ENCODE results near the gene KANSL1L. TPM values are rescaled to one million over a fixed set of nuclear protein-coding genes. Genes with fewer than 3 reads are reported as not detected.

KANSL1L gene
- total RNA-seq, 1 donor from 2014 or later: 97.0 TPM

- DNase-seq: no peak
These were observed 98.2 kb downstream of the KANSL1L start for GRCh38 chr2:210072922-210073509.

- DNase-seq: no peak
These were observed 98.7 kb downstream of the KANSL1L start for GRCh38 chr2:210072493-210072892.

GRCh38 chr2:210063306-210063705, 107.9 kb downstream of the KANSL1L start:
- DNase-seq: no peak

- no peak for DNase-seq
These were observed 115.4 kb downstream of the KANSL1L start for GRCh38 chr2:210055825-210056224.

- no peak for DNase-seq
These were observed 116.5 kb downstream of the KANSL1L start for GRCh38 chr2:210054696-210055095.

- DNase-seq: no peak
These were observed 120.3 kb downstream of the KANSL1L start for GRCh38 chr2:210050885-210051284.

- DNase-seq: no peak
These were observed 121.4 kb downstream of the KANSL1L start for GRCh38 chr2:210049831-210050230.

- no peak for DNase-seq
These were observed 124.2 kb downstream of the KANSL1L start for GRCh38 chr2:210046851-210047500.

GRCh38 chr2:210038078-210038477, 133.1 kb downstream of the KANSL1L start:
- no peak for DNase-seq

- DNase-seq: no peak
These were observed 135.5 kb downstream of the KANSL1L start for GRCh38 chr2:210035679-210036078.

- no peak for DNase-seq
These were observed 137.0 kb downstream of the KANSL1L start for GRCh38 chr2:210034087-210034683.

GRCh38 chr2:210028178-210028577, 143.0 kb downstream of the KANSL1L start:
- DNase-seq: no peak

GRCh38 chr2:210027608-210028007, 143.6 kb downstream of the KANSL1L start:
- no peak for DNase-seq

GRCh38 chr2:210022824-210023223, 148.4 kb downstream of the KANSL1L start:
- no peak for DNase-seq

- no peak for DNase-seq
These were observed 151.1 kb downstream of the KANSL1L start for GRCh38 chr2:210020138-210020537.

- no peak for DNase-seq
These were observed 161.3 kb downstream of the KANSL1L start for GRCh38 chr2:210009896-210010295.

- no peak for DNase-seq
These were observed 162.1 kb downstream of the KANSL1L start for GRCh38 chr2:210009126-210009525.

GRCh38 chr2:210007895-210008294, 163.3 kb downstream of the KANSL1L start:
- no peak for DNase-seq

- no peak for DNase-seq
These were observed 166.3 kb downstream of the KANSL1L start for GRCh38 chr2:210004881-210005280.

- no peak for DNase-seq
These were observed 167.8 kb downstream of the KANSL1L start for GRCh38 chr2:210003359-210003758.

- peak; percentile 92 for DNase-seq
These were observed 168.8 kb downstream of the KANSL1L start, which contains the start of gene RPE for GRCh38 chr2:210002158-210003157. RPE (plus strand) TSS chr2:210002638; CDS start chr2:210002662, 24 bp downstream.

Data from occipital lobe (tissue), 2 donors.